Activated T-helper 17 cell treated with anti-CD3 and anti-CD28 coated beads, Interleukin-2, amount 50 U/mL, for 72 hours (primary cell): ENCODE measurements around the gene CNP. TPM values are rescaled to one million over a fixed set of nuclear protein-coding genes. Genes with fewer than 3 reads are reported as not detected.
"Not testable (repeated sequence)": the region's sequence is repeated elsewhere in the genome, so short reads cannot be mapped to it uniquely, and the experiment has no call there.

Source experiments
- ATAC-seq: fragments of 150-1000 bp; cut with Tn5 transposase; replicated peaks from 2 replicates; pipeline ENCODE4 v1.10.0; 2021; ENCODE audit warnings: mild to moderate bottlenecking, moderate library complexity
- H3K27ac Mint-ChIP-seq: one replicate; pipeline ENCODE4 v1.8.0; 2022; ENCODE audit warnings: mixed read lengths
- H3K27me3 Mint-ChIP-seq: one replicate; pipeline ENCODE4 v1.8.0; 2022; ENCODE audit warnings: mixed read lengths
- H3K36me3 Mint-ChIP-seq: one replicate; pipeline ENCODE4 v1.8.0; 2022; ENCODE audit warnings: low read depth, mild to moderate bottlenecking, mixed read lengths
- H3K4me1 Mint-ChIP-seq: one replicate; pipeline ENCODE4 v1.8.0; 2022; ENCODE audit warnings: mixed read lengths
- H3K4me3 Mint-ChIP-seq: one replicate; pipeline ENCODE4 v1.8.0; 2022; ENCODE audit warnings: mild to moderate bottlenecking, mixed read lengths
- H3K9me3 Mint-ChIP-seq: one replicate; pipeline ENCODE4 v1.8.0; 2022; ENCODE audit warnings: mixed read lengths
- total RNA-seq, 2 donors: library from RNA; stranded (reverse); gene quantifications; one replicate each; pipeline ENCODE4 v1.2.3, GENCODE V29; 2022

CNP gene
- total RNA-seq, 2 donors from 2014 or later, result 51.4 to 82.9 TPM

- Mint-ChIP-seq H3K9me3 (no peaks in the 10 kb centered on the region), H3K36me3 (peaks cover 87% of the 10 kb centered on the region), H3K4me3 (no peak overlapping the region), H3K27ac (peak overlapping the region; percentile 21), H3K4me1 (peaks cover 17% of the 10 kb centered on the region), H3K27me3 (no peaks in the 10 kb centered on the region)
- no peak for ATAC-seq
Measured at GRCh38 chr17:42000413-42001133, 34.0 kb downstream of the CNP start.

- Mint-ChIP-seq H3K9me3 (no peaks in the 10 kb centered on the region), H3K4me1 (peaks cover 9% of the 10 kb centered on the region), H3K27me3 (no peaks in the 10 kb centered on the region), H3K4me3 (no peak overlapping the region), H3K36me3 (peaks cover 78% of the 10 kb centered on the region), H3K27ac (no peak overlapping the region)
- ATAC-seq, result no peak
Measured at GRCh38 chr17:42001729-42002128, 35.1 kb downstream of the CNP start.

GRCh38 chr17:42002175-42002791, 35.7 kb downstream of the CNP start:
- no peak for ATAC-seq
- Mint-ChIP-seq H3K27ac (no peak overlapping the region), H3K27me3 (no peaks in the 10 kb centered on the region), H3K4me1 (peaks cover 5% of the 10 kb centered on the region), H3K9me3 (no peaks in the 10 kb centered on the region), H3K36me3 (peaks cover 78% of the 10 kb centered on the region), H3K4me3 (no peak overlapping the region)

- H3K27ac Mint-ChIP-seq, result peak overlapping the region; percentile 21
- peaks cover 74% of the 10 kb centered on the region for H3K36me3 Mint-ChIP-seq
- no peaks in the 10 kb centered on the region for H3K9me3 Mint-ChIP-seq
- no peak for ATAC-seq
- no peak overlapping the region for H3K4me3 Mint-ChIP-seq
- H3K27me3 Mint-ChIP-seq, result no peaks in the 10 kb centered on the region
- peaks cover 5% of the 10 kb centered on the region for H3K4me1 Mint-ChIP-seq
Measured at GRCh38 chr17:42002792-42003301, 36.3 kb downstream of the CNP start.

GRCh38 chr17:42005166-42005565, 38.6 kb downstream of the CNP start:
- no peaks in the 10 kb centered on the region for H3K27me3 Mint-ChIP-seq
- H3K9me3 Mint-ChIP-seq, result no peaks in the 10 kb centered on the region
- peaks cover 5% of the 10 kb centered on the region for H3K4me1 Mint-ChIP-seq
- no peak overlapping the region for H3K4me3 Mint-ChIP-seq
- H3K27ac Mint-ChIP-seq, result no peak overlapping the region
- ATAC-seq, result no peak
- H3K36me3 Mint-ChIP-seq, result peaks cover 64% of the 10 kb centered on the region

- no peak for ATAC-seq
- Mint-ChIP-seq H3K4me1 (peaks cover 25% of the 10 kb centered on the region), H3K27ac (no peak overlapping the region), H3K4me3 (no peak overlapping the region), H3K27me3 (no peaks in the 10 kb centered on the region), H3K9me3 (no peaks in the 10 kb centered on the region), H3K36me3 (peaks cover 43% of the 10 kb centered on the region)
Measured at GRCh38 chr17:42009170-42009569, 42.6 kb downstream of the CNP start.

- H3K4me3 Mint-ChIP-seq, H3K27me3 Mint-ChIP-seq, ATAC-seq, H3K9me3 Mint-ChIP-seq: not testable (repeated sequence)
- H3K4me1 Mint-ChIP-seq, result peaks cover 21% of the 10 kb centered on the region
- H3K36me3 Mint-ChIP-seq, result peaks cover 44% of the 10 kb centered on the region
- peak overlapping the region; percentile 71 for H3K27ac Mint-ChIP-seq
Measured at GRCh38 chr17:42010266-42010680, 43.7 kb downstream of the CNP start.

- Mint-ChIP-seq H3K9me3 (no peaks in the 10 kb centered on the region), H3K27me3 (no peaks in the 10 kb centered on the region), H3K36me3 (peaks cover 47% of the 10 kb centered on the region), H3K27ac (peak overlapping the region; percentile 71), H3K4me1 (peaks cover 22% of the 10 kb centered on the region), H3K4me3 (no peak overlapping the region)
- no peak for ATAC-seq
Measured at GRCh38 chr17:42010898-42011516, 44.4 kb downstream of the CNP start.

GRCh38 chr17:42012363-42012762, 45.8 kb downstream of the CNP start:
- ATAC-seq, H3K9me3 Mint-ChIP-seq, H3K4me3 Mint-ChIP-seq, H3K27me3 Mint-ChIP-seq: not testable (repeated sequence)
- Mint-ChIP-seq H3K36me3 (peaks cover 53% of the 10 kb centered on the region), H3K4me1 (peaks cover 24% of the 10 kb centered on the region), H3K27ac (peak overlapping the region; percentile 16)

- H3K4me3 Mint-ChIP-seq, H3K27me3 Mint-ChIP-seq, ATAC-seq, H3K9me3 Mint-ChIP-seq: not testable (repeated sequence)
- H3K27ac Mint-ChIP-seq, result peak overlapping the region; percentile 61
- peaks cover 34% of the 10 kb centered on the region for H3K4me1 Mint-ChIP-seq
- H3K36me3 Mint-ChIP-seq, result peaks cover 53% of the 10 kb centered on the region
Measured at GRCh38 chr17:42013740-42014139, 47.1 kb downstream of the CNP start.

GRCh38 chr17:42016411-42016831, 49.8 kb downstream of the CNP start:
- Mint-ChIP-seq H3K9me3 (no peaks in the 10 kb centered on the region), H3K36me3 (peaks cover 45% of the 10 kb centered on the region), H3K4me1 (peaks cover 39% of the 10 kb centered on the region), H3K27ac (peak overlapping the region; percentile 97), H3K4me3 (peak overlapping the region; percentile 94), H3K27me3 (no peaks in the 10 kb centered on the region)
- ATAC-seq, result no peak

- peak within 1 kb of the TSS; percentile 97 for H3K27ac Mint-ChIP-seq
- no peaks in the 10 kb centered on the region for H3K27me3 Mint-ChIP-seq
- peak; percentile 88 for ATAC-seq
- peaks cover 50% of the 10 kb centered on the region for H3K36me3 Mint-ChIP-seq
- peak within 1 kb of the TSS; percentile 94 for H3K4me3 Mint-ChIP-seq
- no peaks in the 10 kb centered on the region for H3K9me3 Mint-ChIP-seq
- peaks cover 37% of the 10 kb centered on the region for H3K4me1 Mint-ChIP-seq
Measured at GRCh38 chr17:42016941-42017865, 50.6 kb downstream of the CNP start, which contains the start of gene DNAJC7. Gene DNAJC7, minus strand, starts transcription at chr17:42017439. Its CDS starts 23 bp downstream, at chr17:42017416.

GRCh38 chr17:42017866-42018200, 51.2 kb downstream of the CNP start:
- Mint-ChIP-seq H3K27ac (peak overlapping the region; percentile 97), H3K4me1 (peaks cover 39% of the 10 kb centered on the region), H3K36me3 (peaks cover 52% of the 10 kb centered on the region), H3K27me3 (no peaks in the 10 kb centered on the region), H3K4me3 (peak overlapping the region; percentile 94), H3K9me3 (no peaks in the 10 kb centered on the region)
- ATAC-seq, result peak; percentile 13

- Mint-ChIP-seq H3K9me3 (no peaks in the 10 kb centered on the region), H3K27me3 (no peaks in the 10 kb centered on the region), H3K36me3 (peaks cover 48% of the 10 kb centered on the region), H3K4me1 (peaks cover 36% of the 10 kb centered on the region), H3K27ac (peak overlapping the region; percentile 97), H3K4me3 (peak overlapping the region; percentile 94)
- ATAC-seq, result no peak
Measured at GRCh38 chr17:42018339-42018738, 51.7 kb downstream of the CNP start.
